Smooth muscle cell (in vitro differentiated cells): Measurements from ENCODE around the gene GUK1. TPM values are rescaled to one million over a fixed set of nuclear protein-coding genes. Genes with fewer than 3 reads are reported as not detected.
"Not testable (repeated sequence)": the region's sequence is repeated elsewhere in the genome, so short reads cannot be mapped to it uniquely, and the experiment has no call there.

Source experiments
- DNase-seq: peaks from one replicate; lab custom pipeline; 2025; ENCODE audit not compliant: unreplicated experiment; lab: John Stamatoyannopoulos, UW
- H2AFZ ChIP-seq: fragments of 200-600 bp; sonication (generic); 2 replicates; pipeline ENCODE4 v1.6.0; 2016; ENCODE audit warnings: antibody characterized with exemption, low read depth, mild to moderate bottlenecking
- H3F3A ChIP-seq: fragments of 200-600 bp; sonication (generic); 2 replicates; pipeline ENCODE4 v1.6.0; 2017; ENCODE audit warnings: antibody characterized with exemption, low read depth
- H3K27ac ChIP-seq: fragments of 200-600 bp; sonication (generic); 2 replicates; pipeline ENCODE4 v1.5.1; 2016; ENCODE audit warnings: low read depth, mild to moderate bottlenecking
- H3K27me3 ChIP-seq: fragments of 200-600 bp; sonication (generic); 2 replicates; pipeline ENCODE4 v1.6.1; 2016; ENCODE audit warnings: low read depth, mild to moderate bottlenecking
- H3K36me3 ChIP-seq: fragments of 200-600 bp; sonication (generic); 2 replicates; pipeline ENCODE4 v1.5.1; 2016; ENCODE audit warnings: low read depth
- H3K4me1 ChIP-seq: fragments of 200-600 bp; sonication (generic); 2 replicates; pipeline ENCODE4 v1.5.1; 2016; ENCODE audit warnings: low read depth
- H3K4me2 ChIP-seq: fragments of 200-600 bp; sonication (generic); 2 replicates; pipeline ENCODE4 v1.6.0; 2016; ENCODE audit warnings: mild to moderate bottlenecking
- H3K4me3 ChIP-seq: fragments of 200-600 bp; sonication (generic); 2 replicates; pipeline ENCODE4 v1.5.1; 2016; ENCODE audit warnings: mild to moderate bottlenecking
- H3K79me2 ChIP-seq: fragments of 200-600 bp; sonication (generic); 2 replicates; pipeline ENCODE4 v1.6.0; 2016; ENCODE audit warnings: low read depth, mild to moderate bottlenecking
- H3K9ac ChIP-seq: fragments of 200-600 bp; sonication (generic); 2 replicates; pipeline ENCODE4 v1.6.0; 2016; ENCODE audit warnings: low read depth
- H3K9me3 ChIP-seq: fragments of 200-600 bp; sonication (generic); replicated peaks from 2 replicates; pipeline ENCODE4 v1.5.1; 2016; ENCODE audit warnings: low read depth
- H4K20me1 ChIP-seq: fragments of 200-600 bp; sonication (generic); 2 replicates; pipeline ENCODE4 v1.6.0; 2016; ENCODE audit warnings: low read depth
- CTCF ChIP-seq: fragments of 200-600 bp; sonication (generic); IDR thresholded peaks from 2 replicates; pipeline ENCODE4 v1.5.1; 2017; ENCODE audit warnings: borderline replicate concordance, mild to moderate bottlenecking, antibody characterized with exemption; ENCODE audit not compliant: insufficient read depth, poor library complexity, severe bottlenecking
- WGBS: methylation state at CpG from one replicate; pipeline ENCODE4 v1.1.7; 2016; ENCODE audit warnings: low lambda C conversion rate; 5-methylcytosine and 5-hydroxymethylcytosine counted together
- polyA plus RNA-seq: library from polyadenylated mRNA; unstranded; fragments of >200 nt; fragmentation: Nextera tagmentation; extraction: Ambion mirVana; gene quantifications from 2 replicates; pipeline ENCODE4 v1.2.1, GENCODE V29; 2016
- total RNA-seq: library from RNA; depleted of rRNA; stranded (reverse); fragments of >200 nt; gene quantifications from 2 replicates; pipeline ENCODE4 v1.2.3, GENCODE V29; 2014

The GUK1 gene
- total and polyA plus RNA-seq, 2 experiments from 2014 or later, result 205 to 465 TPM

- H3K4me1 ChIP-seq, result peaks cover 6% of the 10 kb centered on the region
- peak overlapping the region; percentile 89 for H3K9ac ChIP-seq
- 24% methylated on average over 14 of the region's 15 CpGs for WGBS
- H3K27ac ChIP-seq, result peak overlapping the region; percentile 70
- H2AFZ ChIP-seq, result peak overlapping the region; percentile 48
- peaks cover 11% of the 10 kb centered on the region for H3K79me2 ChIP-seq
- H3K27me3 ChIP-seq, result no peaks in the 10 kb centered on the region
- no peaks in the 10 kb centered on the region for H3K9me3 ChIP-seq
- TF ChIP-seq CTCF, result no peak
- H3K4me3 ChIP-seq, result peak overlapping the region; percentile 98
- peak overlapping the region; percentile 83 for H3K4me2 ChIP-seq
- DNase-seq, result no peak
- H4K20me1 ChIP-seq, result no peaks in the 10 kb centered on the region
- no peaks in the 10 kb centered on the region for H3K36me3 ChIP-seq
- H3F3A ChIP-seq, result no peaks in the 10 kb centered on the region
Observed at GRCh38 chr1:228109962-228110488, 30.1 kb upstream of the GUK1 start.

- no peak overlapping the region for H3K9ac ChIP-seq
- H3K4me2 ChIP-seq, result peak overlapping the region; percentile 83
- 72% methylated on average over 7 of the region's 7 CpGs for WGBS
- H3K27ac ChIP-seq, result peak overlapping the region; percentile 70
- no peak for TF ChIP-seq CTCF
- no peak overlapping the region for H2AFZ ChIP-seq
- peak overlapping the region; percentile 98 for H3K4me3 ChIP-seq
- H3K27me3 ChIP-seq, result no peaks in the 10 kb centered on the region
- no peaks in the 10 kb centered on the region for H4K20me1 ChIP-seq
- H3K9me3 ChIP-seq, result no peaks in the 10 kb centered on the region
- H3K36me3 ChIP-seq, result no peaks in the 10 kb centered on the region
- no peak for DNase-seq
- H3K4me1 ChIP-seq, result peaks cover 6% of the 10 kb centered on the region
- no peaks in the 10 kb centered on the region for H3F3A ChIP-seq
- H3K79me2 ChIP-seq, result peaks cover 11% of the 10 kb centered on the region
Observed at GRCh38 chr1:228110556-228110955, 29.5 kb upstream of the GUK1 start.

DNA sequence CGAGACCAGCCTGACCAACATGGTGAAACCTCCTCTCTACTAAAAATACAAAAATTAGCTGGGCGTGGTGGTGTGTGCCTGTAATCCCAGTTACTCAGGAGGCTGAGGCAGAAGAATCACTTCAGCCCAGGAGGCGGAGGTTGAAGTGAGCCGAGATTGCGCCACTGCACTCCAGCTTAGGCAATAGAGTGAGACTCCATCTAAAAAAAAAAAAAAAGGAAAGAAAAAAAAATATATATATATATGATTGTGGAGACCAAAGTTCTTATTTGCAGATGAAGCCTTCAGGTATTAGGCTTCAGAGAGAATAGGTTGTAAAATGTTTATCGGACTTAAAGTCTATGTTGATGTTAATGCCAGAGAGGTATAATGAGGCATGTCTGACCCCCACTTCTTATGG lies 28.8 kb upstream of the GUK1 start:
- DNase-seq, H3K4me2 ChIP-seq: not testable (repeated sequence)
- 92% methylated on average over 5 of the region's 6 CpGs for WGBS

GRCh38 chr1:228112167-228112566 lies 27.9 kb upstream of the GUK1 start:
- Histone ChIP-seq H3K9ac (no peak overlapping the region), H3F3A (no peaks in the 10 kb centered on the region), H3K27ac (no peak overlapping the region), H3K9me3 (no peaks in the 10 kb centered on the region), H3K36me3 (no peaks in the 10 kb centered on the region), H3K27me3 (no peaks in the 10 kb centered on the region), H2AFZ (no peak overlapping the region), H3K4me1 (peaks cover 6% of the 10 kb centered on the region), H3K4me3 (no peak overlapping the region), H3K79me2 (peaks cover 11% of the 10 kb centered on the region), H4K20me1 (no peaks in the 10 kb centered on the region), H3K4me2 (no peak overlapping the region)
- no peak for DNase-seq
- no peak for TF ChIP-seq CTCF
- 96% methylated on average over 7 of the region's 7 CpGs for WGBS

More for the DNA sequence above, 28.8 kb upstream of the GUK1 start:
- not testable (repeated sequence) for H3K9ac ChIP-seq, H3K9me3 ChIP-seq, H3K27me3 ChIP-seq, H3K36me3 ChIP-seq, H3K4me1 ChIP-seq, H3K4me3 ChIP-seq, H4K20me1 ChIP-seq, H3K27ac ChIP-seq, H2AFZ ChIP-seq, H3F3A ChIP-seq
- peaks cover 11% of the 10 kb centered on the region for H3K79me2 ChIP-seq
